ENCODE measurements around the gene LCAT.
"Not testable (repeated sequence)": the region's sequence is repeated elsewhere in the genome, so short reads cannot be mapped to it uniquely, and the experiment has no call there.

GRCh38 chr16:67937713-67938112, 6.2 kb downstream of the LCAT start:
- TF ChIP-seq SPI1 (IDR thresholded peaks at IDR 0.05; ENCODE audit: borderline replicate concordance, low read depth); POLR2AphosphoS5 (IDR thresholded peaks at IDR 0.05; ENCODE audit: low read depth); REST (IDR thresholded peaks at IDR 0.05; ENCODE audit: insufficient replicate concordance, low read depth): not testable (repeated sequence)
- TF ChIP-seq, protein P1, sequence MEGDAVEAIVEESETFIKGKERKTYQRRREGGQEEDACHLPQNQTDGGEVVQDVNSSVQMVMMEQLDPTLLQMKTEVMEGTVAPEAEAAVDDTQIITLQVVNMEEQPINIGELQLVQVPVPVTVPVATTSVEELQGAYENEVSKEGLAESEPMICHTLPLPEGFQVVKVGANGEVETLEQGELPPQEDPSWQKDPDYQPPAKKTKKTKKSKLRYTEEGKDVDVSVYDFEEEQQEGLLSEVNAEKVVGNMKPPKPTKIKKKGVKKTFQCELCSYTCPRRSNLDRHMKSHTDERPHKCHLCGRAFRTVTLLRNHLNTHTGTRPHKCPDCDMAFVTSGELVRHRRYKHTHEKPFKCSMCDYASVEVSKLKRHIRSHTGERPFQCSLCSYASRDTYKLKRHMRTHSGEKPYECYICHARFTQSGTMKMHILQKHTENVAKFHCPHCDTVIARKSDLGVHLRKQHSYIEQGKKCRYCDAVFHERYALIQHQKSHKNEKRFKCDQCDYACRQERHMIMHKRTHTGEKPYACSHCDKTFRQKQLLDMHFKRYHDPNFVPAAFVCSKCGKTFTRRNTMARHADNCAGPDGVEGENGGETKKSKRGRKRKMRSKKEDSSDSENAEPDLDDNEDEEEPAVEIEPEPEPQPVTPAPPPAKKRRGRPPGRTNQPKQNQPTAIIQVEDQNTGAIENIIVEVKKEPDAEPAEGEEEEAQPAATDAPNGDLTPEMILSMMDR (IDR thresholded peaks at IDR 0.05; ENCODE audit: insufficient read depth, low read length) = not testable (repeated sequence)
